ENCODE measurements around the gene ZMYM4. TPM values are rescaled to one million over a fixed set of nuclear protein-coding genes. Genes with fewer than 3 reads are reported as not detected.
"Not testable (repeated sequence)": the region's sequence is repeated elsewhere in the genome, so short reads cannot be mapped to it uniquely, and the experiment has no call there.

Gene ZMYM4
- total RNA-seq, 1 donor from 2014 or later, result 38.9 TPM

DNA sequence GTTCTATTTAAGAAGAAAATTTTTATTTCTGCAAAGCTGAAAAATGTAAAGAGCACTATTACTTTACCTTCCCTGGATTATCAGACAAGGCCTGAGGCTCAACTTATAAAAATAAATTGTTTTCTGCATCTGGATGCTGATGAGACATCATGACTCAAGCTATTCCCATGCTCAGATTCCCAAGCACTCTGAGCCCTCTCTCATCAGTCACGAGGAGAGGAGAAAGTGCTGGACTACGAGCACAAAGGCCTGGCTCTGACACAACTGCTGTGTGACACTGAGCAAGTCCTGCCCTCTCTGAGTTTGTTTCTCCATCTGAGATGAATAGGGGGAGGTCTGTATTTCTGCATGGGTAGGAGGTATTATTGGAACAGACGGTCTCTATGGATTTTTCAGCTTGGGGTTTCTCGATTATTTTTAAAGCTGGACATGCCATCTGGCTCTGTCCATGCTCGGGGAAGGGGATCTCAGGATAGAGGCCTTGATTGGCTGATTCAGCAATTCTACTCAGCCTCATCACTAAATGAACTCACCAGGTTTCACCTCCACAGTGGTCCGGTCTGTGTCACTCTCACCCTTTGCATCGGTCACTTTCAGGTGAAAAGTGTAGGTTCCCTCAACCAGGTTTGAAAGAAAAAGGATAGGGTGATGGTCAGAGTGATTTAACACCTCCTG, 181.0 kb downstream of the ZMYM4 start:
- no peak for DNase-seq (ENCODE audit: extremely low read depth, low read depth, low spot score)

DNA sequence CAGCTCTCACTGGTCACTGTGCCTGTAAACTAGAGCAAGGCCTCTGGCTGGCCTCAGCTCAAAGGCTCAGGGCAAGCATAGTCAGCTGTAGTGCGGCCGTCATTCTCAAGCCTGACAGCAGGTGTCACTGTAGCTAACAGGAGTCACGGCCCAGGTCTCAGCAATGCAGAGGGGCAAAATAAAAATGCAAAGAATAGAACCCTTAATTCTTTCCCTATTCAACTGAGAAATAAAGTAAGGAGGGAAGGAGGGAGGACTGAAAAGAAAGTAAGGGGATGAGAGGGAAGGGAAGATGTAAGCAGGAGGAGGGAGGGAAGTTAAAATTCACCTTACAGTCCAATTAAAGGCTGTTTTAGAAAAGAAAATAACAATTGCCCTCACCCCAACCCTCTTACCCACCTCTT, 182.6 kb downstream of the ZMYM4 start:
- peak; percentile 45 for DNase-seq (ENCODE audit: extremely low read depth, low read depth, low spot score)

DNA sequence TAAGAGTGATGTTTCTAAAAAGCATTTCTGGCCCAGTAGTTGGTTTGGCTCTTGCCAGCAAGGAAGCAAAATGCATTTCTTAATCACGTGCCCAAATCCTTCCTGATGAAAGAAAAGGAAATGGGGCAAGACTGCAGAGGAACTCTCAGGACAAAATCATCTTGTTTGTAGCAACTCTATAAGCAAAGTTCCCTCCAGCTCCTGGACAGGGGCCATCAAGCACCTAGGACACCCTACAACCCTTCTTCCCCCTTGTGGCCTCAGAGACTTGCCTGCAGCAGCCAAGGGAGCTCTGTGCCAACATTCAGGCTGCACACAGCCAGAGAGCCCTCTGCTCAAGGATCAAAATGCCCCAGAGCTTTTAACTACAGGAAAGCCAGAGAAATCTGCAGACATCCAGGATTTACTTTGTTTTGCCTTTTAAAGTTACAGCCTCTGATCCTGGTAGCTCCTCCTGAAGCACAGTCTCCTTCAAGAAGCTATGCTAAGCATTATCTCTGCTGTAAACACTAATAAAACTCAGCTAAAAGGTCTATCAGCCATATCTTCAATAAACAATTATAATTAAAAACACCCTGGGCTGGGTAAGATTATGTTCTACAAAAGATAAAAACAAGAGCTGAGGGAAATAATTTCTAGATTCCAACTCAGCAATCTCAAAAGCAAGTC, 183.7 kb downstream of the ZMYM4 start:
- DNase-seq (ENCODE audit: extremely low read depth, low read depth, low spot score), result peak; percentile 66

DNA sequence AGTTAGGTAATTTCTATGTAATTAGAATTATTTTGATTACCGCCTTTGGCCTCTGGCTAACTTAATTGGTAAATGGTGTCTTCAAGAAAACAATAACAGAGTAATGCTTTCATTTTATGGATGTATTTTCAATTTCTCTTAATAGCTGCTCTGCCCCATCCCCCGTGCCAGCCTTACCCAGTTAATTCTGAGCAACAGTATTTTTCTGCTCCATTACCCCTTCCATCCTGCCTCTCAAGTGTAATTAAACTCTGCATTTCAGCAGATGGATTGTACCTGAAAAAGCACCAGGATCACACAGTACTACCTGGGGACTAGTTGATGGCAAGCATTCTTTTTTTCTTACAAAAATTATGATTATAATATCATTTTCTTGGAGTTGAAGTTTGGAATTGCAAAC, 184.5 kb downstream of the ZMYM4 start:
- DNase-seq (ENCODE audit: extremely low read depth, low read depth, low spot score), result no peak

DNA sequence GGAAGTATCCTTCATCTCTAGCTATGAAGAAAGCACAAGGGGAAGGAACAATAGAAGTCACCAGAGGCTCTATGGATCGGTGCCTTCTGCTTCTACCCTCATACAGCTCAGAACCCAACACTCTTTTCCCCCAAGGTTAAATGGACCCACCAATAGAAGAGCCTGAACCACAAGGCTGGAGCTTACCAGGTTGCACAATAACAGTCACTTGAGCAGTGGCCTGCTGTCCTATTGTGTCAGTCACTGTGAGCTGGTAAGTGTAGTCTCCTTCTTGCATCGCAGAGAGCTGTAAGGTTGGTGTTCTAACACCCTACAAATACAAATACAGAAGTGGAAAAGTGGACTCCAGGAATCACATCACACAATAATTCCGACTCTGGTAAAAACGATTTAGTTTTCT, 185.7 kb downstream of the ZMYM4 start:
- DNase-seq (ENCODE audit: extremely low read depth, low read depth, low spot score), result no peak

DNA sequence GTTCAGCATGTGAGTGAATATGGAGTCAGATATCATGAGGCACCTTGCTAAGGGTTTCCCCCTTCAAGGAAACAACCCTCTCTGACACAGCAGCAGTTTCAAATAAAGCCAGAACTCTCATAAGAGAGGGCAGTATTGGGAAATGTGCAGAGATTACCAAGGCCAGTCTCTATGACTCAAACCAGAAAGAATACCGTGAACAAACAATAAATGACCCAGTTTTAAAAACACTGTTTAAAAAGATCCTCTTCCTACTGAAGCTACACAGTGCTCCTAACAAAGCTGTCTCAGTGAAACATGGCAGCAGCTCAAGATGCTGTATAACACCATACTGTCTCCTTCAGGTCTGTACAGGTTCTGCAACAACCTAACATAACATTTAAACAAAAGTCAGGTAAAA, 186.1 kb downstream of the ZMYM4 start:
- DNase-seq (ENCODE audit: extremely low read depth, low read depth, low spot score), result no peak

DNA sequence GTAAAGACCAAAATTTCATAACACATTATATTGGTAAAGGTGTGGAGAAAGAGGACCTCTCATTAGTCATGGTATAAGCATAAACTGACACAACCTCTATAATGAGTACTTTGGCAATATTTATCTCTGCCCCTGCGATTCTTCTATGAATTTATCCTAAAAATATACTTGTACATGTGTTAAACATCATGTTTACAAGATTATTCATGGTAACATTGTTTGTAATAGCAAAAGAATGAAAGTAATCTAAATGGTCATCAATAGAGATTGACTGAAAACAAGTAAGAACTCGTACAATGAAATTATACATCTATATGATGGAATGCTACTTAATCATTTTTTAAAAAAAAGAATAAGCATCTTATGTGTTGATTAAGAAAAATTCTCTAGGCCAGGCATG, 192.3 kb downstream of the ZMYM4 start:
- DNase-seq (ENCODE audit: extremely low read depth, low read depth, low spot score), result no peak

DNA sequence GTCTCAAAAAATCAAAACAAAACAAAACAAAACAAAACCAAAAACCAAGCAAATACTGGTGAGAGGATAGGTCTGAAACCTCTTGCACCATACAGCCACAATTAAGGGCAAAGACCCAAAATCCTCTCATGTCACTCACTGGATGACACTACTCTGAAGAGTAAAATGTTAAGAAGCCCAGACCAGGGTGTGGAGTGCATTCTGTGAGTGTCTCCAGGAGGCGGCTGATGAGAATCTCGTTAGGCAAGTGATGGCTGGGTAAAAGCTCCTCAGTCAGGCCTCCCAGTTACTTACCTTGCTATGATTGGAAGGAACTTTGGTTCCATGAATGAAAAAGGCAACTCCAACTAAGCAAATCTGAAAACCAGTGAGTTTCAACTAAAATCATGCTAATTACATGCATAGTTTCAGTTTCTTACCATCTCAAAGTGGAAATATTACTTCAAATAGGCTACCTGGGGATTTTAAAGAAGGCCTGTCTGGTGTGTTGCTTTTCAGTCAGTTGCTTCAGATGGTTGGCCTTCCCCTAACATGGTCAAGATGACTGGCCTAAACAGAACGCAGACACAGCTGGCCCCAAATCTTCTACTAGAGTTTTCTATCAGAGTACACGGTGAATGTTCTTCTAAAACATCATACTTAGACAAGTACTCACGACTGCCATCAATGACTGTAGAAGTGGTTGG, 193.6 kb downstream of the ZMYM4 start:
- no peak for DNase-seq (ENCODE audit: extremely low read depth, low read depth, low spot score)

DNA sequence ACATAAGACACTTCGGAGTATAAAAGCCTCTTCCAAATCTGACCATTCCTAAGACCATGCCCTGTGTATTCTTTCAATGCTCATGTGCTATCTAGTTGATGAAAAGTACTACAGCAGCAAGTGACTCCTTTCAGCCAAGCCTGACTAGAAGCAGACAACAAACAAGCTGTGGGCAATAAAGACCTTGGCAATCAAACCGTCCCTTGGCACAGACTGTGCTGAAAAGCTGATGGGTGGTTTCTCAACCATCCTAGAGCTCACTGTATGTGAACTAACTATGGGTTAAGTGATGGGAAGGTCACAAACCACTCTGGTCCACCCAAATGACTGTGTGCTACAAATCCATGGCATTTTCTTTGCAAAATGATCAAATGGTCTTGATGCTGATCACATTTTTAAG, 194.7 kb downstream of the ZMYM4 start:
- DNase-seq (ENCODE audit: extremely low read depth, low read depth, low spot score), result no peak

DNA sequence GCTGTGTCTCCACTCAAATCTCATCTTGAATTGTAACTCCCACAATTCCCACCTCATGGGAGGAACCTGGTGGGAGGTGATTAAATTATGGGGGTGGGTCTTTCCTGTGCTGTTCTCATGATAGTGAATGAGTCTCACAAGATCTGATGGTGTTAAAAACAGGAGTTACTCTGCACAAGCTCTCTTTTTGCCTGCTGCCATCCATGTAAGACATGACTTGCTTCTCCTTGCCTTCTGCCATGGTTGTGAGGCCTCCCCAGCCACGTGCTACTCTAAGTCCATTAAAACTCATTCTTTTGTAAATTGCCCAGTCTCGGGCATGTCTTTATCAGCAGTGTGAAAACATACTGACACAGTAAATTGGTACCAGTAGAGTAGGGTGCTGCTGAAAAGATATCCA, 195.2 kb downstream of the ZMYM4 start:
- not testable (repeated sequence) for DNase-seq (ENCODE audit: extremely low read depth, low read depth, low spot score)

DNA sequence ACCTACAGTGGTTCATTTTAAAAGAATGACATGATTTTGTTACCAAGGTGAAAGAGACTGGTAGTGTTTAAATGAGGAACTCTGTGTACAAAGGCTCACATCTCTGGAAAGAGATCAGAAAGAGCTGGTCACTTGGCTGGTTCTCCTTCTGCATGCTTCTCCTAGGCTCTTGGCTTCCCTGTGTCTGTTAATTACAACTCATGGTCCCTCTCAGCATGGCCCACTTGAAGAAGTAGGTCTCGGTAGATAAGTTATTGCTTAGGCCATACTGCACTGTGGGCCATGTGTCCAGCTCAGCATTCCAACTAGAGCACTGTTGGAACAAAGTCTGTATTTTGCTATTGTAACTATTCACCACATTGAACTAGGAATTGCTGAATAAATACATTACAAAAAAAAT, 197.6 kb downstream of the ZMYM4 start:
- no peak for DNase-seq (ENCODE audit: extremely low read depth, low read depth, low spot score)

DNA sequence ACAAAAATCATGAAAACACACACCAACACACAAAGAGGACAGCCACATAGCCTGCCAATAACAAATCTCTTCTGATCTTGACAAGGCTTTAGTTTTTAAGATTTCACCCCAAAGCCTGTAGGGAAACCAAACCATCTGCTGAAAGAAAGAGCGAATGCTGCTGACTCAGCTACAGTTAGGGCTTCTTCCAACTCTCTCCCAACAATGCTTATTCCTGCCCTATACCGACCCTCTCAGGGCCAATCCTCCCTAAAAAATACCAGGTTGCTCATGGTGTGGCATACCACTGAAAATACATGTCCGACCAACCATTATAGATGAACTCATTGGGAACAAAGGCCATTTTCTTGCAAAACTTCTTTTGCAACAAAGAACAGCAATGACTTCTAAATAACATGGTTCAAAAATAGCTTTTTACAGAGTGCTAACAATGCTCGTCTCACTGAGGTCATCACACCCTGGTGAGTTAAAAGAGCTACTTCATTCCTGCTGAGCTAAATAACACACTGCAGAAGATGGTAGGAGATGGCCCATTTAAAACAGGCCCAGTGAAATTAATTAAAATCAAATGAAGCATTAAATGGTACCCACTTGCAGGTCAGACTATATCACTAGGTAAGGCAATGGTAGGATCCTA, 202.6 kb downstream of the ZMYM4 start:
- DNase-seq (ENCODE audit: extremely low read depth, low read depth, low spot score), result no peak

Other genes with a start within 250 kb of the ZMYM4 start
- gene ZMYM6, start 236.8 kb upstream of the ZMYM4 start, total RNA-seq, result 11.7 and 14.7 TPM in 2 replicates
- gene ZMYM1, start 189.3 kb upstream of the ZMYM4 start, total RNA-seq, result 13.8 and 17.9 TPM in 2 replicates
- gene SFPQ, start 75.6 kb upstream of the ZMYM4 start, total RNA-seq, result 143 and 208 TPM in 2 replicates